Activated CD4-positive, alpha-beta T cell treated with anti-CD3 and anti-CD28 coated beads for 4 hours (primary cell): Measurements from ENCODE around the gene SLFNL1.
A peak's percentile ranks its signal among the peaks of the same experiment; 100 is the strongest.

Experiments used
- DNase-seq, 2 donors: peaks; one replicate each; pipeline ENCODE4 v3.0.0-alpha.2; 2020

Gene SLFNL1

GRCh38 chr1:40985875-40986274, 35.6 kb downstream of the SLFNL1 start:
- no peak for DNase-seq

- no peak for DNase-seq
These were observed 36.4 kb downstream of the SLFNL1 start for GRCh38 chr1:40985161-40985560.

DNA sequence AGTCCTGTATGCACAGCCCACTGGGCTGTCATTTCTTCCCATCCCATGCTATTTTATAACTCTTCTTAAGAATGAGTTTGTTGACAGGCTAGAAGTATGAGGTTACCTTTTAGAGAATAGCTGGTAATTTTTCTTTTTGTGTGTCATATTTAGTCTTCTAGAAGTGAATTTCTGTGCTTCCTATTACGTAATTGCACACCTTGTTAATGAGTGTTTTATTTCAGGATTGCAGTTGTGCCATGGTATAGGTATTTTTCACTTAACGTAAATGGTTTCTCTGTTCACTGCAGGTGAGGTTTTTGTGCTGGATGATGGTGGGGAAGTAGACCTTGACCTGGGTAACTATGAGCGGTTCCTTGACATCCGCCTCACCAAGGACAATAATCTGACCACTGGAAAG, 37.0 kb downstream of the SLFNL1 start:
- no peak for DNase-seq

- DNase-seq, result no peak
These were observed 37.5 kb downstream of the SLFNL1 start for GRCh38 chr1:40984066-40984465.

DNA sequence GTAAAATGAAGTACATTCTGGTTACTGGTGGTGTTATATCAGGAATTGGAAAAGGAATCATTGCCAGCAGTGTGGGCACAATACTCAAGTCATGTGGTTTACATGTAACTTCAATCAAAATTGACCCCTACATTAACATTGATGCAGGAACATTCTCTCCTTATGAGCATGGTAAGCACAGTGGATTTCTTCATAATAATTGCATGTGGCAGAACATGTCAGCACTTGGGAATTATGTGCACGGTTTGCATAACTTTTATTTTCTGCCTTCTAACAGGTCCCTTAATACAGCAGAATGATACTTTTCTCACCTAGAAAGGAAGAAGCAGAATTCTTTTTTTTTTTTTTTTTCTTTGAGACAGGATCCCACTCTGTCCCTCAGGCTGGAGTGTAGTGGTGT, 38.2 kb downstream of the SLFNL1 start:
- no peak for DNase-seq

DNA sequence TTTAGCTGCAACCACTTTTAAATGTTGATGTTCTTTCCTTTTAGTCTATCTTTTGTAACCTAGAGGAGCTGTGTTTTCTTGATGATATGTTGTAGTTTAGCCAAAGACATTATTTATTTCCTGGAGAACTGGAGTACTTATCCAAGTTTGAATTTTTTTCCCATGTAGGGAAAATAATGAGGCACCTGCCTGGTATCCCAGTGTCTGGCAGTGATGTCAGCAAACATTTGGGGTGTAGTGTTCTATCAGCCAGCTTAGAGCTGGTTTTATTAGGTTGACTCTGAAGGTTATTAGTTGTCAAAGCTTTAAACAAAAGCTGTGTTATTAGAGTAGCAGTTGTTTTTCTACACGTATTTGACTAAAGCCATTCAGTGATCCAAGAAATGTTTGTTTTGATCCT, 38.8 kb downstream of the SLFNL1 start:
- DNase-seq, result no peak

DNA sequence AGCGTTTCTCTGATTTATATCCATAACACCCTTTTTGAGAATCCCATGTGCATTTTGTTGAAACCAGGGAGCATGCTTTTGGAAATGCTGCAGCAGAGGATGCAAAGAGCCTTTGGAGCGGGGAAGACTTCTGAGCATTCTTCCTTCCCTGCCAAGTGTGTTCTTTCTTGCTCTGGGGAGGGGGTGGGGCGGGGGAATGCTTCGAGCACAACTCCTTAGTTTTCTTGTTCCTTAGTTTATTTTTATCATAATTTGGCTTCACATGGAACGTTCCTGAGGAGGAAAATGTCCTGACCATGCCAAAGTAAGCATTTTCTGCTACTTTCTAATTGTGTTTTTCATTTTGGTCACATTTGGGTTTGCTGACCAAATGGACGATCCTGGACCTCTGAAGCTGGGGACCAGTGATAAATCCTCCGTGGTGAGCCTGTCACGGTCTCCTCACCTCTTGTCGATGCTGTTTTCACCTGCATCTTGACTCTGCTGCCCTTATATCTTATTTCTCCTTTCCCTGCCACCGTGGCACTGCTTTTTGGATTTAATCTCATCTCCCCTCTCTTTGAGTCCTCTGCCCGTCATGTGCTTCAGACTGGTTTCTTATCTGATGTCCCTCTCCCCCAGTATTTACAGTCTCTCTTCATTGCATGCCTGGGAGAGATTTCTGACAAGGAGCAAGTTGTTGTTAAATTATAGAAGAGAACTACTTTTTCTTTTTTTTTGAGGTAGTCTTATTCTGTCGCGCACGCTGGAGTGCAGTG, 39.7 kb downstream of the SLFNL1 start:
- DNase-seq, result no peak

DNA sequence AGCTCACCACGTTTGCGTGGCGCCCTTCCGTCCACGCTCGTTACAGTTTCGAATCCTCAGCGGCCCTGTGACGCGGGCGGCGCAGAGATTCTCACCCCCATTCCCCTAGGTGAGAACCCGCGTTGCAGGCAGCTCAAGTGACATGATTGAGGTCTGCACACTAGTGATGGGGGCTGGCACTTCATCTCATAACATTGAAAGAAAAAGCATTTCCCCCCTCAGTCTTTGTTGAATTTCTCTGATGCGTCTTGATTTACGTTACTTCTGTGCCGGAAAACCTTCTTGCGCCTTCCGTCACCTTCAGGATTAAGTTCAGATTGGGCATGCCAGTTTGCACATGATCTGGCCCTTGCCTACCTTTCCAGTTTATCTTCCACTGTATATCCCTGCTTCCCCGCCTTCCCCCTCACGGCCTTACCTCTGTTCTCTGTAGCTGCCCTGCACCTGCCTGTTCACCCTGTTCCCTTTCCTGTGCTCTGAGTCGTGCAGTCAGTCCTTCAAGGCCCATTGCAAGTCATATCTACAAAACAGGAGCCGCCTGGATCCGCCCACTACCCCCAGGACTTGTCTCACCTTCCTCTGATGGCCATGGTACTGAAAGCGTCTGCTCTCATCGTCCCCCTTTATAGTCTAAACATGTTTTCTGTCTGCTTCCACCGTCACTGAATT, 40.9 kb downstream of the SLFNL1 start:
- peak; percentile 43 to 50 for DNase-seq

DNA sequence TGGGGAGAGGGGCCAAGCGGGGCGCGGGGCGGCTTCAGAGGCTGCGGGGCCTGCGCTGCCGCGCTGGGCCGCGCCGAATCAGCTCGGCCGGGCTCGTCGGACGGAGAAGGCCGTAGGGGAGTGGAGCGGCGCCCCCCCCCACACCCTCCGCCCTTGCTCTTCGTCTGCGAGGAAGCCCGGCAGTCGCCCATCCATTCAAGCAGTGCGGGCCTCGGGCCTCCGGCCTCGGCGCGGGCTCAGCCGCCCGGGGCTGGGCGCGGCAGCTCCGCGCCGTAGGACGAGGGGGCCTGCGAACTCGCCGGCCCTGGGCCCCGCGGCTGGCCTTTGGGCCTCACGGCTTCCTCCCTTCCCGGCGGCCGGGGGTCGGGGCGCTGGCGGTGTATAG, 41.5 kb downstream of the SLFNL1 start:
- DNase-seq, result no peak

- DNase-seq, result peak; percentile 95 to 96
These were observed 42.1 kb downstream of the SLFNL1 start, which contains the start of gene CTPS1 for GRCh38 chr1:40979241-40980067. TSS of gene CTPS1 (plus strand) at chr1:40979696. CDS start at chr1:40983291, 3,595 bp downstream.

DNA sequence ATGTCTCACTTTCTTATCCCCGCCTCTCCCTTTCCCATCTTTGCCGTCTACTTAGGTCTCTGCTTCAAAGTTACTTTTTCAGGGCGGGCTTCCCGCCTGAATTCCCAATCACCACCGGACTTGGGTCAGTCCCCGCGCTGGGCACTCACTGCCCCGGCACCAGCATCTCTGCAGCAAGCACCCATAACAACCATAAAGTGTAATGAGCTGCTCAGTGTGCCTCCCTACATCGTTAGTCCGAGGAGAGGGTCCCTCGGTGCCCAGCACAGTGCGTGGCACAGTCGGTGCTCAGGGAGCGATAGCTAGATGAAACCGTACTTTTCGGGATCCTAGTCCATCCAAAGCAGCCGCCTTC, 42.7 kb downstream of the SLFNL1 start:
- DNase-seq, result no peak

GRCh38 chr1:40977716-40978115, 43.8 kb downstream of the SLFNL1 start:
- no peak for DNase-seq

GRCh38 chr1:40976952-40977690, 44.4 kb downstream of the SLFNL1 start:
- no peak for DNase-seq

- no peak for DNase-seq
These were observed 46.6 kb downstream of the SLFNL1 start for GRCh38 chr1:40974945-40975344.

DNA sequence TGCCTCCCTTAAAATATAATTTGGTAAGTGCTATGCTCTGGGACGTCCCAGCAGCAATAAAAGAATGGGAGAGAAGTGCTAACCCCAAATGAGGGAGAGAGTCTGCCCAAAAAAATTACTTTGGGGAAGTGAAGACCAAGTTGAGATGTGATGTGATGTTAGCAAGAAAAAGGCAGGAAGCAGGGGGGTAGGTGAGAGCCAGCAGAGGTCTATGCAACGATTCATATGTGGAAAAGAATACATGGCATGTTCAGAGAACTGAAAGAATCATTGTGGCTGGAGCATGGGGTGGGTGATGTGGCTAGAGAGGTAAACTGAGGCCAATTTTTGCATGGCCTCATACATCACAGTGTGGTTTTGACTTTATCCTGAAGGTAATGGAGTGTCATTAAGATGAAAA, 47.6 kb downstream of the SLFNL1 start:
- no peak for DNase-seq

DNA sequence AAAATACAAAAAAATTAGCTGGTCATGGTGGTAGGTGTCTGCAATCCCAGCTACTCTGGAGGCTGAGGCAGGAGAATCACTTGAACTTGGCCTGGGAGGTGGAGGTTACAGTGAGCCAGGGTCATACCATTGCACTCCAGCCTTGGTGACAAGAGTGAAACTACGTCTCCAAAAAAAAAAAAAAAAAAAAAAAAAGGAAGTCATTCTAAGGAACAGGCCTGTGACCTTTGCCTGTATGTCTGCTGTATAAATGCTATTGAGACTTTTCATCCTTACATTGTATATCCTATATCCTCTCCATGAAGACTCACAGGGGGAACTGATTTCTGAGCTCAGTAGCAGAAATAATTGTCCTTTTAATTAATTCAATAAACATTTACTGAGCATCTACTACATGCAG, 49.6 kb downstream of the SLFNL1 start:
- no peak for DNase-seq

DNA sequence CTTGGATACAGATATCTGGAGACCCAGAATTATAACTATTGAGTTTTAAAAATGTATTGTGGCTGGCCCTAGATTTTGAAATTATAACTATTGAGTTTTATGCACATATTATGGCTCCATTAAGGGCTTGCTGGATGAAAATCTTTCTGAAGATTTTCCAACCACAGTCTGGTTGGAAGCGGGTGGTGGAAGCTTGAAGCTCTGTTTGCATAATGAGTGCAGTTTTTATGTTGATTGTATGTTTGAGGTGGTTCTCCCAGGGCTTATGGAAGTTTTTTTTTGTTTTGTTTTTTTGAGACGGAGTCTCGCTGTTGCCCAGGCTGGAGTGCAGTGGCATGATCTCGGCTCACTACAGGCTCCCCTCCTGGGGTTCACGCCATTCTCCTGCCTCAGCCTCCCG, 52.1 kb downstream of the SLFNL1 start:
- DNase-seq, result no peak

DNA sequence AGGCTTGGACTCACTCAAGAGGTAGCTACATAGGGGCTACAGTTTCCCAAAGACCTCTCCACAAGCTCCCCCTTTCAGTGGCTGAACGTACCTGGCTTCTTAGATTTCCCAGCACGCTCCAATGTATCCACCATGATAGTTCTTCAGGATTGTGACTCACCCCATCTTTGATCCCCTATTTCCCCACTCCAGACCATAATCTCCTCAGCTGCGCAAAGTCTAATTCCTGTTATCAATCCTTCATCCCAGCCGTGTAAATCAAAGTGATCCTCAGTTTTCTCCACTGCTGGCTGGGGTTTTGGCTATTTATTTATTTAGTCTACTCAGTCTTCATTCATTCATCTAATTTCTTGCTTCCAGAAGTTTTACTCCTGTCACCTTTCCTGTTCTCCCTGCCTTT, 55.1 kb downstream of the SLFNL1 start:
- DNase-seq, result no peak
